GM19023 (cell line): ENCODE results near the gene NDUFS8.

Experiments used
- ATAC-seq: cut with Tn5 transposase; IDR thresholded peaks from one replicate; pipeline ENCODE4 v1.9.1; 2021; ENCODE audit warnings: mild to moderate bottlenecking, moderate library complexity; ENCODE audit not compliant: unreplicated experiment

NDUFS8 gene

DNA sequence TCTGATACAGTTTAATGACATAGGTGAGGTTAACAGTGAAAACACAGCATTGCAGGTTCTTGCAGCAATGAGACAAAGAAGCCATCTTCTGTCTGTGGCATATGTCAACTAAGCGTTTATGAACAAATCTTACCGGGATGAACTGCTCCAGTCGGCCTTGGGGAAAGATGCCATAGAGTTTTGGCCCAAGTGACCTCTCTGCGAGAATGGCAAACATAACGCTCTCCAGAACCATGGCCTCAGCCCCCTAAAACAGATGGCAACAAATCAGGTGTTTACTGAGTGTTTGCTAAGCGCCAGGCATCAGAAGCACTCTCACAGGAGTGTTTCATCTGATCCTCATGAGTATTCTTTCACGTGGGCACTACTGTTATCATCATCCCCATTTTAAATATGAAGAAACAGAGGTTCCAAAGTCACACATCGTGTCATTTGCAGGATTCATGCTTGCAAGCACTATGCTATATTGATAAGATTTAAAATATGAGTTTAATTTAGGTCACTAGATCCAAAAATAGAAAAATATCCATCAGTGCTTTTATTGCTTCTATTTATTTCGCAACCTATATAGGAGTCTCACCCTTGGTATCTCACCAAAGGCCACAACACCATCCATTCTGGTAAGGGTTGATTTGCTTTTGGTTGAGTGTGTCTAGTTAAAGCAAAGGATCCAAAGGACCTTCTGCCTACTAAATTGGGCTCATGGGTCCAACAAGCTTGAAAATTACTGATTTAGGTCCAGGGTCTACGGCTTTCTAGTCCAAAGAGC is 44.3 kb downstream of the NDUFS8 start:
- no peak for ATAC-seq

DNA sequence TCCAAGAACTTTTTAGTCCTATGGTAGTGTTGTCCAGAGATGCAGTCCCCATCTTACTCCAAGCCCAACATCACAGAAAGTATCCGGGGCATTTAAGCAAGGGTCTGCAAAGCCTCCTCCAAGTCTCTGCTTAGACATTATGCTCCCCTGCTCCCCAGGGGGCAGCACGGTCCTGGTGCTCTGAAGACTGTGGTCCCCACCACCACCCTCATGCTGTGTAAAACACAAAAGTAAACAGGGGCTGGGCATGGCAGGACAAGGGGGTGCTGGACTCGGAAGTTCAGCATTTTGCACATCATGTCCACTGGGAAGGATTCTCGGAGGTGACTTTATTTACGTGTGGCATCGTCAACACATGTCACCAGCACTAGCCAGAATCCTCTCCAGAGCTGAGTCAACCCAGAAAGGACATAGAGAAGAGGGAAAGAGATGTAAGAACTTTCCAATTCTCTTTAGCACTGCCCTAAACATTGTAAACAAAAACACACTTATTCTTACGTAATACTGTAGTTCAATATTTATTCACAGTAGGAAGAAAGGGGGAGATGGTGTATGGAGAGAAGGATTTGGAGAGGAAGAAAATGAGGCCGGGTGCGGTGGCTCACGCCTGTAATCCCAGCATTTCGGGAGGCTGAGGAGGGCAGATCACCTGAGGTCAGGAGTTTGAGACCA is 46.0 kb downstream of the NDUFS8 start:
- ATAC-seq: no peak

DNA sequence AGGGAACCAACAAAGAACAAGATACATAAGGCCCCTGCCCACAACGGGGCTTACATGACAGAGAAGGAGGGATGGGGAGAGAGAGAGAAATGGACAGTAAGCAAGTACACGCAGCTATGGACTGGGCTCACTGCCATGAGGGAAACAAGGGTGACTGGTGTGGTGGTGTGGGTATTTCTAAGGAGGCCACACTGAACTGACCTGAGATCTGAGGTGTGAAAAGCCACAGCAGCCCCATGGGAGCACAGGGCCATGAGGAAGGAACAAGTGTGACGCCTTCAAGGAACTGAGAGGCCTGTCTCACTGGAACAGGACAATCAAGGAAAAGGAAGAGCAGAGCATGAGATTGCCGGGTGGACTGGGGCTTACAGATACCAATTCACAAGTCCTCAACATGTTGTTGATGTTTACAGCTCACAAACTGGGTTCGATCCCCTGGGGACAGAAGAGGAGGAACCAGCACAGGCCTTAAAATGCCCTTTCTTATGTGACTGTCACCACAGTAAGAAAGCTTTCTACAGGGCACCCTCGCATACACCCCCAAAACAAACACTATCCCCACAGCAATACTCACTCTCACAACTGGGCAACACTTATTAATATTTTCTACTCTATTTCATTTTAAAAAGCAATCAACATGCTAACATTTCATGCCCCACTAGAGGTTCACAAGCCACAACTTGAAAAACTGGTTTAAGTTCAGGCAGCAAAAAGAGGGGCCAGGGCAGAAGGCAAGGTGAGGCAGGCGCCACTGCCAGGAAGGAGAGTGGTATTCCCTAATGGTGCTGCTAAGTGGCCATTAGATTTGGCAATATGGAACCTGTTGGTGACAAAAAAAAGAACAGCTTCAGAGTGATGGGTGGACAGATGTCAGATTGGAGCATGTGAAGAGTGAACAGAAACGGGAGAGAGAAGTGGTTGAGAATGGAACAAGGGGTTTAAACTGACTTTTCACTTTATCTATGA is 47.4 kb downstream of the NDUFS8 start:
- ATAC-seq: no peak

DNA sequence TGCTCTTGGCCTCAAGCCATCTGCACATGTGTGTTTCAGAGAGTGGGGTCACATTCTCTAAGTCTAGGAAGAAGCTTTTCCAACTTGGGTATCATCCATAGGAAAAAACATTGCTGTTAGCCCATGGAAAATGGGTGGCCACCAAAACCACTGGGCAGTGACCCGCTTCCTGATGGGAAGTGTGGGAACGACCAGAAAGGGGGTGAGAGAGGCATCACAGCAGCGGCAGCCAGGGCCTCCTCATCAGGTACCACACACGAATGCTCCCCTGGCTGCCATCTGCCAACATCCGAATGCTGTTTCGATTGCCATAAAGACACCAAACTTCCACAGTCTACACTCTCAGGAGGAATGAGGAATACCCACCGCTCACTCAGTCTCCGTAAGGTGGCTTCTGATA is 50.4 kb downstream of the NDUFS8 start:
- ATAC-seq: no peak

- ATAC-seq: no peak
Measured at GRCh38 chr11:68081691-68082090, 51.2 kb downstream of the NDUFS8 start.

DNA sequence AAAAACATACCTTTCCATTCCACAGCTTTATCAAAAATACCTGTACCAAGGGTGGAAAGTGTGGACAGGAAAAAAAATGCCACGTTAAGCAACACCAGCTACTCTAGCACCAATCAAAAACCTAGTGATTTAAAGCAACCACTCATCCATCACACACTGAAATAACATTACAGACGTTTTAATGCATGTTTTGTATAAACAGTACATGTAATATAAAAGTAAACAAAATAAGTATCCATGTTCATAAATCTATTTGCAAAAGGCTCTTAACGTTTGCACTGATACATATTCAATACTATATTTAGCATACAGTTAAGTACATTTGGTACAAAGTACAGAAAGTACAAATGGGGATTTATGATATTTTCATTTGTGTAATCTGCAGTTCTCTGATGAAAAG is 52.0 kb downstream of the NDUFS8 start:
- no peak for ATAC-seq

DNA sequence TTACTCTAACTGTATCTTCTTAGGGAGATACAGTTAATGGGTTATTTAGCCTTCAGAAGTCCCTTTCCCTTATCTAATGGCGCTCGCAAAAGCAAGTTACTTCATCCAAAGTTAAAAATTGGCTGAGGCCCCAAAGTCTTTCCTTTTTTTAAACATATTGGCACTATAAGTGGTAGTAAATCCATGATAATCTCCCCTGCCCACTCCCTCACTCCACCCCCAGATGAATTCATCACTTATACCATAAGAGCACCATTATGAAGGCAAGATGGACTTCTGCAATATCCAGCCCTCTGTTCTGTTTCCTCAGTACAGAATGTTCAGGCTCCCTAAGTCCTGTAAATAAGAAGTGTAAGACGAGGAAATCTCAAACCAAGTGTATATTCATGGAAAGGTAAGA is 53.0 kb downstream of the NDUFS8 start:
- ATAC-seq: no peak
